ENCODE measurements around the gene ILKAP.

The ILKAP gene

DNA sequence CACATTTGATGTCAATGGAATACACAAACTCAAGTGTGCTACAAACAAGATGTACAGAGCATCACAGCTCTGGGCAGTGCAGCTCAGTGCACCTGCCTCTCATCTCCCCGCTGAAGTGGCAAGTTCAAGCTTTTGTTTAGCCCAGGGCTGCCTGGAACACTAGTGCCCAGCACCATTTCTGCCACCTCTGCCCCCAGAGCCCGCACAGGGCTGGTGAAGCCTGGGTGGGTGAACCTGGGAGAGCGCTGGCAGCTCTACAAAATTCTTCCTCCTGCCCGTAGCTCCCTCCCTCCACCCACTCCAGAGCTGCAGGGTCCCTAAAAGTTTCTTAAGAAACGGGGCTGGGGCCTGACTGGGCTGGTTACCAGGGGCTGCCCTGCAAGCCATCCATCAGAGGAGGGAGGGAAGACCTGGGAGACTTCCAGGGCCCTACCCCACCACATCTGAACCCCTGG is 34.8 kb upstream of the ILKAP start:
- no peak overlapping the region for H2AFZ ChIP-seq (ENCODE audit: low read depth, low read length, severe bottlenecking)
- H3K27me3 ChIP-seq (ENCODE audit: low read length), result no peaks in the 10 kb centered on the region

DNA sequence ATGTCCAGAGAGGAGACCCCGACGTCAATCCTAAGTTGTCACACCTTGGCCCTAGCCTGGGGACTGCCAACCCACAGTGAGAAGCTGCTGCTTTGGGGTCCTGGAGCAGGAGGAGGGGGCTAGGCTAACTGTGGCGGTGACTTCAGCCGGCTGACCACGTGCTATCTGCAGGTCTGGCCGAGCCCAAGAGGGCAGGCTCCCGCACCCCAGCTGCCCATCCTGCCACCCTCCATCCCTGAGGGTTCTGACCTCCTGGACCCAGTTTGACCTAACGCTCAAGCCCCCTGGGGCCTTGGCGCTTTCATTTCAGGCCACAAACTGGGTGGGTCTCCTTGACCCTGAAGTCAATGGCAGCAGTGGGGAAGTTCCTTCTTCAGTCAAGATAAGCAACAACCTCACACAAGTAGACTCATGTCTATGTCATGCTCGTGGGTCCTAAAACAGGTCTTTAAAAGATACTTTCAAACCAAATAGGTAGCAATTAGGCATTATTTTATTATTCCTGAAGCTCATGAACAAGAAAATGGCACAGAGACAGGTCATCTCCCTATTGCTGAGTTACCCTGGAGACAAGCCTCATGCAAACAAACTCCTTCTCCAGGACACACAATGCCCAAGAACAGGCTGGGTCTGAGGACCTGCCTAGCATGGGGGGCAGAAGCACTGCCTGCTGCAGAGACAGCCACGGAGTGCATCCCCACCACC is 34.1 kb upstream of the ILKAP start:
- Histone ChIP-seq H3K27ac (ENCODE audit: low read depth, low read length) (no peak overlapping the region), H3K9me3 (ENCODE audit: insufficient read depth, low read length) (no peaks in the 10 kb centered on the region), H3K4me2 (ENCODE audit: low read depth, low read length, poor library complexity, severe bottlenecking) (no peak overlapping the region), H3K36me3 (ENCODE audit: low read length) (no peaks in the 10 kb centered on the region), H3K27me3 (ENCODE audit: low read length) (no peaks in the 10 kb centered on the region), H3K9me2 (replicated peaks; ENCODE audit: insufficient read depth, low read length) (no peaks in the 10 kb centered on the region), H3K4me3 (ENCODE audit: insufficient read depth, low read length, poor library complexity, severe bottlenecking) (no peak overlapping the region), H2AFZ (ENCODE audit: low read depth, low read length, severe bottlenecking) (no peak overlapping the region), H3F3A (ENCODE audit: insufficient read depth) (peaks cover 7% of the 10 kb centered on the region; the same call in 1 of the 2 replicates), H4K20me1 (ENCODE audit: low read depth, low read length) (no peaks in the 10 kb centered on the region), H3K79me2 (ENCODE audit: insufficient read depth, low read length) (no peaks in the 10 kb centered on the region), H3K9ac (ENCODE audit: low read length) (no peak overlapping the region)
- TF ChIP-seq, protein P1, sequence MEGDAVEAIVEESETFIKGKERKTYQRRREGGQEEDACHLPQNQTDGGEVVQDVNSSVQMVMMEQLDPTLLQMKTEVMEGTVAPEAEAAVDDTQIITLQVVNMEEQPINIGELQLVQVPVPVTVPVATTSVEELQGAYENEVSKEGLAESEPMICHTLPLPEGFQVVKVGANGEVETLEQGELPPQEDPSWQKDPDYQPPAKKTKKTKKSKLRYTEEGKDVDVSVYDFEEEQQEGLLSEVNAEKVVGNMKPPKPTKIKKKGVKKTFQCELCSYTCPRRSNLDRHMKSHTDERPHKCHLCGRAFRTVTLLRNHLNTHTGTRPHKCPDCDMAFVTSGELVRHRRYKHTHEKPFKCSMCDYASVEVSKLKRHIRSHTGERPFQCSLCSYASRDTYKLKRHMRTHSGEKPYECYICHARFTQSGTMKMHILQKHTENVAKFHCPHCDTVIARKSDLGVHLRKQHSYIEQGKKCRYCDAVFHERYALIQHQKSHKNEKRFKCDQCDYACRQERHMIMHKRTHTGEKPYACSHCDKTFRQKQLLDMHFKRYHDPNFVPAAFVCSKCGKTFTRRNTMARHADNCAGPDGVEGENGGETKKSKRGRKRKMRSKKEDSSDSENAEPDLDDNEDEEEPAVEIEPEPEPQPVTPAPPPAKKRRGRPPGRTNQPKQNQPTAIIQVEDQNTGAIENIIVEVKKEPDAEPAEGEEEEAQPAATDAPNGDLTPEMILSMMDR (IDR thresholded peaks at IDR 0.05; ENCODE audit: insufficient read depth, low read length, poor library complexity, severe bottlenecking), result no peak
- TF ChIP-seq EZH2phosphoT487 (conservative IDR thresholded peaks at IDR 0.05; ENCODE audit: low read length), result no peak

More for the DNA sequence above, 34.8 kb upstream of the ILKAP start:
- Histone ChIP-seq H3K9ac (ENCODE audit: low read length) (no peak overlapping the region), H3K9me2 (replicated peaks; ENCODE audit: insufficient read depth, low read length) (no peaks in the 10 kb centered on the region), H4K20me1 (ENCODE audit: low read depth, low read length) (no peaks in the 10 kb centered on the region), H3K79me2 (ENCODE audit: insufficient read depth, low read length) (no peaks in the 10 kb centered on the region), H3F3A (ENCODE audit: insufficient read depth) (peaks cover 7% of the 10 kb centered on the region; the same call in 1 of the 2 replicates), H3K9me3 (ENCODE audit: insufficient read depth, low read length) (no peaks in the 10 kb centered on the region), H3K4me3 (ENCODE audit: insufficient read depth, low read length, poor library complexity, severe bottlenecking) (no peak overlapping the region), H3K4me2 (ENCODE audit: low read depth, low read length, poor library complexity, severe bottlenecking) (no peak overlapping the region), H3K27ac (ENCODE audit: low read depth, low read length) (no peak overlapping the region), H3K36me3 (ENCODE audit: low read length) (no peaks in the 10 kb centered on the region)
- TF ChIP-seq, protein P1 (IDR thresholded peaks at IDR 0.05; ENCODE audit: insufficient read depth, low read length, poor library complexity, severe bottlenecking), result no peak
- TF ChIP-seq EZH2phosphoT487 (conservative IDR thresholded peaks at IDR 0.05; ENCODE audit: low read length), result no peak

DNA sequence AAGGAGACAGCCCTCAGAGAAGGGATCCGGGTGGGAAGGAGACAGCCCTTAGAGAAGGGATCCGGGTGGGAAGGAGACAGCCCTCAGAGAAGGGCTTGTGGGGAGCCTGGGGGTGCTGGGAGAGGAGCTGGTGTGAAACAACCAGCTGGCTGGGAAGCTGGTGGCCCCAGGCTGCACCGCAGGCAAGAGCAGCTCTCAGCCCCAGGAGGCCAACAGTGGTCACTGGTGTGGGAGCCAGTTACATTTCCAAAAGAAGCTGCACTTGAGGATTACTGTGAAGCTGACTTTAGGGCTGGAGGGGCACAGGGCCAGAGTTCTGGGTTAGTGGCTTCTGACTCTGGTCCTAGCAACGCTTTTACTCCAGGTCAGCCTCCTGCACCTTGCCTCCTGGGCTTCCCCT is 33.1 kb upstream of the ILKAP start:
- no peak overlapping the region for H3K27ac ChIP-seq (ENCODE audit: low read depth, low read length)
- H3F3A ChIP-seq (ENCODE audit: insufficient read depth), result no peaks in the 10 kb centered on the region
- no peak overlapping the region for H2AFZ ChIP-seq (ENCODE audit: low read depth, low read length, severe bottlenecking)
- TF ChIP-seq, protein P1 (IDR thresholded peaks at IDR 0.05; ENCODE audit: insufficient read depth, low read length, poor library complexity, severe bottlenecking), result no peak
- no peak for TF ChIP-seq EZH2phosphoT487 (conservative IDR thresholded peaks at IDR 0.05; ENCODE audit: low read length)
- no peaks in the 10 kb centered on the region for H3K27me3 ChIP-seq (ENCODE audit: low read length)
- no peaks in the 10 kb centered on the region for H3K36me3 ChIP-seq (ENCODE audit: low read length)
- H3K9ac ChIP-seq (ENCODE audit: low read length), result no peak overlapping the region
- no peaks in the 10 kb centered on the region for H3K79me2 ChIP-seq (ENCODE audit: insufficient read depth, low read length)
- no peak overlapping the region for H3K4me3 ChIP-seq (ENCODE audit: insufficient read depth, low read length, poor library complexity, severe bottlenecking)
- no peaks in the 10 kb centered on the region for H4K20me1 ChIP-seq (ENCODE audit: low read depth, low read length)
- H3K9me2 ChIP-seq (replicated peaks; ENCODE audit: insufficient read depth, low read length), result no peaks in the 10 kb centered on the region
- no peak overlapping the region for H3K4me2 ChIP-seq (ENCODE audit: low read depth, low read length, poor library complexity, severe bottlenecking)
- H3K9me3 ChIP-seq (ENCODE audit: insufficient read depth, low read length), result no peaks in the 10 kb centered on the region

All from SU-DHL-6 (cell line).